ENCODE measurements around the gene PRSS36.
"Not testable (repeated sequence)": the region's sequence is repeated elsewhere in the genome, so short reads cannot be mapped to it uniquely, and the experiment has no call there.

Gene PRSS36

DNA sequence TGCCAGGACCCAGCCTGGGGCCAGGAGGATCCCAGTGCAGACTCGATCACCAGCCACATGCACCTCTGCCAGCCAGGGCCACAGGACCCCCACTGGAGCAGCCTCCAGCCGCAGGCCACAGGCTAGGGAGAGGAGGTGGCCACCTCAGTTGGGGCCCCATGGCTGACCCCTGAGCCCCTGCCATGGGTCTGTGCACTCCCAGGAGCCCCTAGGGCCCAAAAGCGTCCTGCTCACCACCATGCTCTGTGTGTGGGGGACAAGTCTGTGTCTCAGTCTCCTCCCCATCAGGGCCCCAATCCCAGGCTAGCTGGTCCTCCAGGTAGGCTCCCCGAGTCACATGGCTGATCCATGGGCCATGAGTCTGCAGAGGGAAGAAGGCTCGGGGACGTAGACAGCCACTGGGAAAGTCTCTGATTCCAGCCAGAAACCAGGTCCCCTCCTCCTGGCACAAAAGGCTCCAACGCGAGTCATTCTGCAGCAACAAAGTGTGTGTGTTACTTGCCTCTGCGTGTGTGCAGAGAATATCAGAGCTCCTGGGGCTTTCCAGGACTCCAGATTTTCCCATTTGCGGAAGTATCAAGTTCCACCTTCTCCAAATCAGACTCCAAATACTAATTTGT, 8.3 kb downstream of the PRSS36 start:
- DNase-seq (ENCODE audit: low spot score) = no peak

DNA sequence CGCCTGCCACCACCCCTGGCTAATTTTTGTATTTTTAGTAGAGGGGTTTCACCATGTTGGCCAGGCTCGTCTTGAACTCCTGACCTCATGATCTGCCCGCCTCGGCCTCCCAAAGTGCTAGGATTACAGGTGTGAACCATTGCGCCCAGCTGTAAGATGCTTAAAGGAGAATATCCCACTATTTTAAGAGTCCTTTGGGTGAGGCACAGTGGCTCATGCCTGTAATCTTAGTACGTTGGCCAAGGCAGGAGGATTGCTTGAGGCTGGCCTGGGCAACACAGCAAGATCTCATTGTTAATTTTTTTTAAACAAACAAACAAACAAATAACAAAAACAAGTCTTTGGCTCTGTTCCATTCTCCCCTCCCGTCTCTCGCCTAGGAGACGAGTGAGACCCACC, 8.8 kb downstream of the PRSS36 start:
- DNase-seq (ENCODE audit: low spot score) = not testable (repeated sequence)

DNA sequence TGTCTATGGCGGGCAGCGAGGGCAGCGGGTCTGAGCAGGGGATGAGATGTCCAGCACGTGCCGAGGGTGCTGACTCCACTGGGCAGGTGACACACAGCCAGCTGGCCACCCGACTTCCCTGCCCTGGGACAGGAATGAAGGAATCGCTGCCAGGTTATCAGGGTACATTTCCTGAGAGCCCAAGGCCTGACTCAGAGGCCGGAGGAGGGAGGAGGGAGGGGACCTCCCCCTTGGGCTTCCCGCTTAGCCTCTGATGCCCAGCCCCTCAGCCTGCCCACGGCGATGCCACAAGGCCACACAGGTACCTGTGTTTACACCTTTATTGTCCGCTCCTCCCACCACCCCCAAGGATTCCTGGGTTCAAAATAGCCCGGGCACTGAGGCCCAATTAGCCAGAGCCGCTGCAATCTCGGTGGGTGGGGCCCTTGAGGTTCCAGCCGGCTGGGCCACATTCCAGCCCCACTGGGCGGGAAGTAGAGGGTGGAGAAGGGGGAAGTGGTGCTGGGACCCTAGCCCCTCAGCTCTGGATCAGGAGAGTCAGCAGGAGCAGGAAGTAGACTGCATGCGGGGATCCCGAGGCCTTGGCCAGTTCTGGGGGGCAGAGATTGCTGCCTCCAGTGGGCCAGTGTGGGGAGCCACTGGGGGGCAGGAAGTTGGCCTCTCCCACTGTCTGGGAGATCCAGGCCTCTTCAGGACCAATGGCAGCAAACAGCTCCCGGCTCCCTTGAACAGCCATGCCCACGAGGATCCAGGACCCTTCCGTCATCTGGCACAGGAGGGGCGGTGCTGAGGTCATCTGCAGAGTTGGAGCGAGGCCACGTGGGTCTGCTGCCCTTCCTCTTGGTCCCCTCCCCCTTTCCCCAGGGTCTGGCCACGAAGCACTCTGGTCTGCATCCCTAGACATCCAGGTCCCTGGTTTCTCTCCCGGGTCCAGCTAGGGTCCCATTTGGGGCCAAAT, 11.0 kb downstream of the PRSS36 start:
- no peak for DNase-seq (ENCODE audit: low spot score)

DNA sequence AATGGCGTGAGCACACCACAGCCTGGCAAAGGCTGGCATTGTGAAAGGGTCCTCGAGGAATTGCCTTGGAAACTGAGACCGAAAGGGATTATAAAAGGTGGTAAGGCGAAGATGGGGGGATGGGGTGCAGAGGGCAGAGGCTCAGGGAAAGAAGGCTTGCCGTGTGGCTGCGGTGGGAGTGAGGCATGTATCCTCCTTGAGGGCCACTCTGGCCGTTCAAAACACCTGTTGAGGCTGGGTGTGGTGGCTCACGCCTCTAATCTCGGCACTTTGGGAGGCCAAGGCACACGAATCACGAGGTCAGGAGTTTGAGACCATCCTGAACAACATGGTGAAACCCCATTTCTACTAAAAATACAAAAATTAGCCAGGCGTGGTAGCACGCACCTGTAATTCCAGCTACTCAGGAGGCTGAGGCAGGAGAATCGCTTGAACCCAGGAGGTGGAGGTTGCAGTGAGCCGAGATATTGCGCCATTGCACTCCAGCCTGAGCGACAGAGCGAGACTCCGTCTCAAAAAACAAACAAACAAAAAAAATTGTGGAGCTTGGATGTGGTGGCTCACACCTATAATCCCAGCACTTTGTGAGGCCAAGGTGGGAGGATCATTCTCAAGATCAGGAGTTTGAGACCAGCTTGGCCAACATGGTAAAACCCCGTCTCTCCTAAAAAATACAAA, 12.9 kb downstream of the PRSS36 start:
- DNase-seq (ENCODE audit: low spot score) = not testable (repeated sequence)

DNA sequence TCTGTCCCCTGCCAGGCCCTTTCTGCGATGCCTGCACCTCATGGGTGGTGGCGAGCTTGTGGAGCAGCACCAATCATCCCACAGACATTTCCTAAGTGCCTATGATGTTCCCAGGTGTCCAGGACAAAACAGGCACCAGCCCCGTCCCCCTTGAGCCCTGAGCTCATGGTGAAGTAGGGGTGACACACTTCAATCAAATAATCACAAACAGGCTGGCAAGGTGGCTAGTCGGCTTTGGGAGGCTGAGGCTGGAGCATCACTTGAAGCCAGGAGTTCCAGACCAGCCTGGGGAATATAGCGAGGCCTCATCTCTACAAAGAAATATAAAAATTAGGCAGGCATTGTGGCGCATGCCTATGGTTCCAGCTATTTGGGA, 13.6 kb downstream of the PRSS36 start:
- no peak for DNase-seq (ENCODE audit: low spot score)

DNA sequence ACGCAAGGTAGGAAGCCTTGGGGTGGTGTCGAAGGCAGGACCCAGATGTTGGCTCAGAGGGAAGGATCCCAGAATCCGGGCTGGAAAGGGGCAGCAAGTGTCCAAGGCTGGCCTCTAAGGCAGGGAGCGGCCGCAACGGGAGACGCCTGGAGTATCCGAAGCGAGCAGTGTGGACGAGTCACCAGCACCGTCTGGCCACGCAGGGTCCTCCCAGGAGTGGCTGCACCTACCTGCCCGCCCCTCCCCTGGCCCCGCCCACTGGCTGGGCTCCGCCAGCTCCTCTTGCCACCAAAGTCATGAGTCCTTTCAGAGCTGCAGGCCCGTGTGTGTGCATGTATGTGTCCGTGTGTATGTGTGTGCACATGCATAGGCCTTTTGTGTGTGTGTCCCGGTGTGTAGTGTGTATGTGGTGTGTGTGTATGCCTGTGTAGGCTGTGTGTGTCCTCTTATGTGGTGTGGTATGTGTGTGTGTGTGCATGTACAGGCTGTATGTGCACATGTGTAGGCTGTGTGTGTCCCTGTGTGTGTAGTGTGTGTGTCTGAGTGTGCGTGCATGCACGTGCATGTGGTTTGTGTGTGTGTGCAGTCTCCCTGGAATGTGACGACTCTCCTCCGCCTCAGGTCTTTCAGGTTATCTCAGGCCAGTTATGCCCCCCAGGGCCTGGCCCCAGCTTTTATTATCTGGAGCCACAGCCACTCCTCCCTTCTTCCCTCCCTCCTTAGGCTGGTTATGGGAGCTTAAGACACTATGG, 14.2 kb downstream of the PRSS36 start, which contains the start of gene PRSS8:
Gene PRSS8, minus strand, starts transcription at position 193 of the 752 bp plus-strand sequence. CDS start 229 bp downstream, outside the sequence.
- DNase-seq (ENCODE audit: low spot score) = no peak

DNA sequence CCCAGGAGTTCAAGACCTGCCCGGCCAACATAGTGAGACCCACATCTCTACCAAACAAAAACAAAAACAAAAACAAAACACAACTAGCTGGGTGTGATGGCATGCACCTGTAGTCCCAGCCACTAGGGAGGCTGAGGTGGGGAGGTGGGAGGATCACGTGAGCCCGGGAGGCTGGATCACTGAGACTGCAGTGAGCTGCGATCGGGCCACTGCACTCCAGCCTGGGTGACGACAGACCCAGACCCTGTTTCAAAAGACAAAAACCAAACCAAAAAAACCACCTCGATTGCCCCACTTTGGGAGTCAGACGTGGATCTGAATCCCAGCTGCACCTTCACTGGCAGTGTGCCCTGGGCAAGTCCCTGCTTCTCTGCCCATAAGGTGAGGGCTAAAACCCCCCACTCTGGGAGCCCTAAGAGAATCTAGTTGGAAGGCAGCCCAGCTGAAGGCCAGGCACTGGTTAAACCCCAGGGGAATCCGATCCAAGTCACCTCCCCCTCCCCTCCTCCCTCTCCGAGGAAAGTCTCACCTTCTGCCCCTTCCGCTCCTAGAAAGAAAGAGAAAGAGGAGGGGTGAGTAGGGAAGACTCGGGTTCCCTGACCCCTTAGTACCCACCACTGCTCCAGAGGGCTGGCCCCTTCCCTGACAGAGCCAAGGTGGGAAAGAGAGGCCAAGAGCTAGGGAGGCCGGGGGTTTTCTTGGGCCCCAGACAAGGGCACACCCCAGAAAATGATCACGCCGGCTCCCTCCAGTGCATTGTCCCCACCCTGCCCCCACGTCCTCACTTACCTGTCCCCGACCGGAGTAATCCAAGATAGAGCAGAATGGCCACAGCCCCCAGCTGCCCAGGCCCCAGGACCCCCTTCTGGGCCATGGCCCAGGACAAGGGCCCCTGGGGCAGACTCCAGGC, 15.0 kb downstream of the PRSS36 start:
- DNase-seq (ENCODE audit: low spot score) = no peak

DNA sequence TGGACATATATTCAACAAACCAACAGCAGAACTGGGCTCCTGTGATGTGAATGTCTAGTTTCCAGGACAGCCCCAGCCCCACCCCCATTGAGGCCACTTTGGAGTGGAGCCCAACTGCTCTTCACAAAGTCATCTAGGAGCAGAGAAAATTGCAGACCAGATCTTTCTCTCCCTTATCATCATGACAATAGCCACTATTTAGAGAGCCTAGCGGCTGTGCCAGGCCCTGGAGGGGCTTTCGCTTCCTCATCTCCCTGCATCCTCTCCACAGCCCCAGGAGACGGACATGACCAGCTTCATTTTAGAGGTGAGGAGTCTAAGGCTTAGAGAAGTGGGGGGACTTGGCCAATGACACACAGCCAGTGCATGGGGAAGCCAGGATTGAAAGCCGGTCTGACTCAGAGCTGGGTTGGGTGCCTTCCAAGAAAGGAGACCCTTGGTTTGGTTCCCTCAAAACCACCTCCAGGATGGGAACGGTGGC, 15.7 kb downstream of the PRSS36 start:
- DNase-seq (ENCODE audit: low spot score) = no peak

DNA sequence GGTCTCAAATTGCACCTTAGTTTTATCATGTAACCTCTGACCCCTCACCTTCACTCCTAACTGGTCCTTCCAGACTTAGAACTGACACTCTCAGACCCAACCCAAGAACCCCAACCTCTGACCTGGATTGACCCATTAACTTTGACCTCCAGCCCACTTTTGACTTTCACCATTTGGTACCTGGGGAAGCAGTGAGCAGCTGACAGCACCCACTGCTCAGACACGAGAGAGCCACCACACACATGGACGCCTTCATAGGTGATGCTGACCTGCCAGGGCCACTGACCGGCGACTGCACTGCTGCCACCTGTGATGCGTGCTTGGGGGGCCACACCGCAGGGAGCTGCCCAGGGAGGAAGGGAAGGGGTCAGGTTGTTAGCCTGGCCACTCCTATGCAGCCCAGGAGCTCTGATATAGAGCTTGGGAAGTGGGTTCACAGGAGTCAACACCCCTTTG, 16.8 kb downstream of the PRSS36 start:
- DNase-seq (ENCODE audit: low spot score) = no peak

DNA sequence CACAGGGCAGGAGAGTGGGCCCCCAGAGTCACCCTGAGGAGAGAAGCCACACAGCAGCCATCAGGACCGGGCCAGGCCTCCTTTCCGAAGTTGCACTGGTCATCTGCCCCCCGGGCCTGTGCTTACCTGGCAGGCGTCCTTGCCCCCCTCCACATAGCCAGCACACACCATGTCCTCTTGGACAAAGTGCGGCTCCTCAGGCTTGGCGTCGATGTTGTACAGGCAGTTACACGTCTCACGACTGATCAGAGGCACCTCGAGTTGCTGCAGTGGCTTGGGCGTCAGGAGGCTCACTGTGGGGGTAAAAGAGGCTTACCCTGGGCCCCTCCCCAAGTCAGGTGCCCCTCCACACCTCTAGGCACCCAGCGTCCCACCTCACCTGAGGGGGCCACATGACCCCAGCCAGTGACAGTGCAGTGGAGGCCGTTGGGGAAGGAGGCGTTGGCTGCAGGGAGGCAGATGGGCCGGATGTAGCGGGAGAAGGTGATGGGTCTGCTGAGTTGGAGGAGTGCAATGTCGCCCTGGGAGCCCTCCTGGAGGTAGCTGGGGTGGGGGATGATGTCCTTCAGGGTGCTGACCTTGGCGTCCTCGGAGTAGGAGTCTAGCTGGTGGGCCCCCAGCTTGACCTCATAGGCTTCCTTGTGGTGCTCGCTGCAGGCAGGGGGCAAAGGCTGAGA, 17.4 kb downstream of the PRSS36 start:
- DNase-seq (ENCODE audit: low spot score) = no peak

DNA sequence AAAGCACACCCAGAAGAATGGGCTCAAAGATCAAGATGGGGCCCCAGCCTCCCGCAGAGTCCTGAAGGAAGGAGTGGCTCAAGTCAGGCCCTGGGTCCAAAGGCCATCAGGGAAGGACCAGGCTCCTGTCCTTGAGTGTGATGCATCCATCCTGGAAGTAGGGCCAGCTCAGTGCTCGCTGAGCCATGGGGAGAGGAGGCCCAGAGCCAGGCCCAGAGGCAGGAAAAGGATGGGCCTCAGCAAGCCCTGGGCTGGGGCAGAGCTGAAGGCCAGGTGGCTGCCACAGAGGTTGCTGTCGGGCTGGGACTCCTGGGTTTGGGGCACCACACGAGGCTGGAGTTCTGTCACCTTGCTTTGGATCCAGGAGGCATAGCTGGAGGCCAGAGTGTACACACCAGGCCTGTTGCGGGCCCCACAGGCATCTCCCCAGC, 18.0 kb downstream of the PRSS36 start:
- no peak for DNase-seq (ENCODE audit: low spot score)

DNA sequence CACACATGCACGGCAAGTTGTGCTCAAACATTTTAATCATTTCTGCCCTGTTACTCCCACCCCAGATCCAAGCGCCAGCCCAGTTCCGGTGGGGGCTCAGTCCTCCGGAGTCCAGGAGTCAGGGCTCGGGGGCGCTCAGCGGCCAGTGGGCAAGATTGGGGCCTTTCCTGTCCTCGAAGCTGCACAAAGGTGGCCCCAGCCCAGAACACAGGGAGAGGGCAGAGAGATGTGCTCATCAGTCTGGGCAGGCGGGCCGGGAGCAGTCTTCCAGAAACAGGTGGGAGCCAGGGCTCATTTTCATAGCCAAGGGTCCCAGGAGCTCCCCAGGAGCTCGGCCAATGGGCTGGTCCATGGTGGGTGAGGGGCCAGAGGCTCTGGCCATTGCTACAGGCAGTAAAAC, 18.4 kb downstream of the PRSS36 start:
- no peak for DNase-seq (ENCODE audit: low spot score)

DNA sequence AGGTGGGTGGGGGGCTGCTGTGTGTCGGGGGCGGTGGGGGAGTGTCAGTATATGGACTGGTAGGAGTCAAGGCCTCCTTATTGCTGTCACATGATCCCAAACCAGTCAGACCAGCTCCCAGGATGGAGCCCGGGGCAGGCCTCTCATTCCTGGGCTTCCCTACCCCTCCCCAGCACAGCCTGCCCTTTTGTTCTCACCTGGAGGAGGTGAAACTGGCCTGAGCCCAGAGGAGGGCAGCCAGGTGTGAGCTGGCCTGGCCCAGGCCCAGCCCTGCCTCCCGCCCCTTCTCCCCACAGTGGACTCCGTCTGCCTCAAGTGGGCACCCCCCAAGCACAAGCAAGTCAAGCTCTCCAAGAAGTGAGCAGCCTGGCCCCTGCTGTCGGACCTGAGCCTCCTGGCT, 19.0 kb downstream of the PRSS36 start:
- DNase-seq (ENCODE audit: low spot score) = no peak

DNA sequence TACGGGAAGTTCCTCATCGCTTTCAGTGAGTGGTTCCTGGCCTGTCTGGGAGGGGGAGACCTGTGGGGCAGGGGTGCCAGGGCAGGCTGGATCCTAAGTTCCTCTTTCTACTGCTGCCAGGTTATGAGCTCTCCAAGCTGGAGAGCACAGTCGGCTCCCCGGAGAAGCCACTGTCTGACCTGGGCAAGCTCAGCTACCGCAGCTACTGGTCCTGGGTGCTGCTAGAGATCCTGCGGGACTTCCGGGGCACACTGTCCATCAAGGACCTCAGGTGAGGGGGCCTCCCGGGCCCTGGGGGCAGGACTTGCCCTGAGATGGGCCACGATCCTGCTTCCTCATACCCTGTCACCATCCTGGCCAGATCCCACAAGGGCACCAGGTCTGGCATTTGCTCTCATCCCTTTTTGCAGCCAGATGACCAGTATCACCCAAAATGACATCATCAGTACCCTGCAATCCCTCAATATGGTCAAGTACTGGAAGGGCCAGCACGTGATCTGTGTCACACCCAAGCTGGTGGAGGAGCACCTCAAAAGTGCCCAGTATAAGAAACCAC, 19.5 kb downstream of the PRSS36 start:
- no peak for DNase-seq (ENCODE audit: low spot score)

DNA sequence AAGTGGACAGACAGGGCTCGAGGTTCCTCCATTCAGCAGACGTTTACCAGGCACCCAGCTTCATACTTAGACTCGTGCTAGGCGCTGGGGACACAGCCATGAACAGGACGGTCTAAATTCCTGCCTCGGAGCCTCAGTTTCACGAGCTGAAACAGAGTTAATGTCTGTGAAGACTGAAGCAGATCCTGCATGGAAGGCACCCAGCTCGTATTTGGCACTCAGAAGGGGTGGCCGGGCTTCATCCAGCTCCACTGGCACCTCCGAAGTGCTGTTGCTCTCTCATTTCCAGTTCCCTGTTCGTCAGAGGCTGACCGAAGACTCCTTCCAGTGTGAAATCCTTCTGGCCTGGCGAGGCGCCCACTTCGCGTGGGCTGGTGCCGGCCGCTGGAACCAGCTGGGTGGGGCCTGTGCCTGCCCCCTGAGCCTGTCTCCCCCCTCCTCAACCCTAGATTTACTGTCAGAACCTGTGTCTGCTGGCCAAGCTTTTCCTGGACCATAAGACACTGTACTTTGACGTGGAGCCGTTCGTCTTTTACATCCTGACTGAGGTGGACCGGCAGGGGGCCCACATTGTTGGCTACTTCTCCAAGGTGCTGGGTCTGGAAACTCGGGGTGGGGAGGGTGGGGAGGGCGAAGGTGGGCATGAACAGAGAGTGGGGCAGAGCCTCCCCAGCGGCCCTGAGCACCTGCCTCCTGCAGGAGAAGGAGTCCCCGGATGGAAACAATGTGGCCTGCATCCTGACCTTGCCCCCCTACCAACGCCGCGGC, 20.1 kb downstream of the PRSS36 start:
- no peak for DNase-seq (ENCODE audit: low spot score)

DNA sequence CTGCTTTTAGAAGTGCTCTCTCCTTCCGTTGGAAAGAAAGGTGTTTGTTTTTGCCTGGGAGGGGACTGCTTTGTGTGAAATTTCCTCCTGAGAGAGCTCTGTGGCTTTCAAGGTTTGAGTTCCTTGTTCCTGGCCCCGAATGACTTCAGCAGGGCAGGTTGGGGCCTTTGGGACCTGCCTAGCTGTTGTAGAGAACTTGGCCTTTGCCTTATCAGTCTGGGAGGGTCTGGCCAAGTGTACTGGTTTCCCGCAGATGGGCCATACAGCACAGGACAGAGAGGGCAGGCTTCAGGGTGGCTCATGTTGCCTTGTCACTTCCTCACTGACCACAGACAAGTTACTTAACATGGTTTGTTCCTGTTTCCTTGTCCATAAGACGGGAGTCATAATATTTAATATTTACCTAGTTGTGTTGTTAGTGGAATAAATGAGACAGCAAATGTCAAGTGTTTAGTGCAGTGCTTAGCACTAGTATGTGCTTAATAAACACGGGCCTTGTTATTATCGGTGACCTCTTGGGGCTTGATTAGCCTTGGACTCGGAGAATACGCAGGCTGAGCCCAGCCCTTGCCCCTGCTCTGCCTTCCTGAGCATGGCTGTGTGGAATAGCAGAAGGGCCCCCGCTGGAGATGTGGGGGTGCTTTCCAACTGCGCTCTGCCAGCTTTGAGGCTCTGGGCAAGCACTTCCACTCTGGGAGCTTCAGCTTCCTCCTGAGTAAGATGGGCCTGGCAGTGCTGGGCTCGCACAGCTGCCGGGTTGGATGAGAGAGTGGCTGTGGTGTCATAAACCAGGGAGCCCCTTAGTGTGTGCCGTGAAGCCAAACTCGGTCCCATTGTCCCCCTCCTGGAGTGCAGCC, 20.9 kb downstream of the PRSS36 start:
- DNase-seq (ENCODE audit: low spot score) = no peak

DNA sequence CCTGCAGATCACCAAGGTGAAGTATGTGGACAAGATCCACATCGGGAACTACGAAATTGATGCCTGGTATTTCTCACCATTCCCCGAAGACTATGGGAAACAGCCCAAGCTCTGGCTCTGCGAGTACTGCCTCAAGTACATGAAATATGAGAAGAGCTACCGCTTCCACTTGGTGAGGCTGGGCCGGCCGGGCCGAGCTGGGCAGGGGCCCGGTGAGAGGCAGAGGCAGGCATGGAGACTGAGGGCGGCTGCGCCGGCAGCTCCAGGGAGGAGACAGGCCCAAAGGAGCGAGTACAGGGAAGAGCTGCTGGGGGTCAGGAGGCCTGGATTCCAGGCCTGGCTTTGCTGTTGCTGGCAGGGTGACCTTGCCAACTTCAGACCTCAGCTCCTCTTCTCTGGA, 22.7 kb downstream of the PRSS36 start:
- DNase-seq (ENCODE audit: low spot score) = no peak

DNA sequence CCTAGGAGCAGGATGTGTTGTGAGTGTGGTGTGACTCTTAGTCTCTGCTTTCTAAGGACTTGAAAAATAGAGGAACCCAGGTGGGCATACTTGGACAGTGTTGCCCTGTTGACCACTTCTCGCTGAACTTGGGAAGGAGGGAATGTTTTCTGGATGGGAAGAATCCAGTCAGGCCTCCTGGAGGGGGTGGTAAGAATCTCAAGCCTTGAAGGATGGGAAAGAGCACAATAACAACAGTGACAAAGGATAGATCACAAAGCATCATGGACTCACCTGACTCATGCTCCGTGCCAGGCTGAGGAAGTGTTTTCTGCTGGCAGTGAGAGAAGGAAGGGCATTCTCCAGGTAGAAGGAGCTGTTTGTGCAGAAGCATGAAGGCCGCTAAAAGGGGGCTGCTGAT, 24.0 kb downstream of the PRSS36 start:
- DNase-seq (ENCODE audit: low spot score) = no peak

All from activated CD4-positive, alpha-beta T cell treated with anti-CD3 and anti-CD28 coated beads, Interleukin-2, Interleukin-4, amounts not matched to agents 100 ng/mL and 50 ng/mL, durations not matched to agents 16 hours and 8 hours (primary cell).